GM12872 (cell line): Measurements from ENCODE around the gene KMT2D.
A peak's percentile ranks its signal among the peaks of the same experiment; 100 is the strongest.

Source experiments
- CTCF ChIP-seq: IDR thresholded peaks from 3 replicates; pipeline ENCODE4 v1.5.1; 2011; ENCODE audit warnings: low read depth, mild to moderate bottlenecking, low read length, moderate library complexity; ENCODE audit not compliant: insufficient read depth

The KMT2D gene

GRCh38 chr12:49098703-49099102, 38.1 kb upstream of the KMT2D start:
- TF ChIP-seq CTCF = no peak

- peak; percentile 97 for TF ChIP-seq CTCF
These were observed 37.4 kb upstream of the KMT2D start for GRCh38 chr12:49098035-49098451.

GRCh38 chr12:49097381-49097780, 36.8 kb upstream of the KMT2D start:
- no peak for TF ChIP-seq CTCF

GRCh38 chr12:49094975-49095365, 34.4 kb upstream of the KMT2D start:
- TF ChIP-seq CTCF = no peak

GRCh38 chr12:49094160-49094974, 33.8 kb upstream of the KMT2D start, which contains the start of gene DHH:
DHH (minus strand) TSS chr12:49094801; CDS start chr12:49094512, 289 bp downstream.
- TF ChIP-seq CTCF = no peak

GRCh38 chr12:49093792-49094159, 33.2 kb upstream of the KMT2D start:
- TF ChIP-seq CTCF = no peak

- no peak for TF ChIP-seq CTCF
These were observed 32.3 kb upstream of the KMT2D start for GRCh38 chr12:49092816-49093406.
